GM19438 (cell line): ENCODE data around the gene ZNF428.
A peak's percentile ranks its signal among the peaks of the same experiment; 100 is the strongest.
"Not testable (repeated sequence)": the region's sequence is repeated elsewhere in the genome, so short reads cannot be mapped to it uniquely, and the experiment has no call there.

Experiments used
- ATAC-seq: cut with Tn5 transposase; IDR thresholded peaks from one replicate; pipeline ENCODE4 v1.9.1; 2021; ENCODE audit warnings: low read depth; ENCODE audit not compliant: unreplicated experiment

The ZNF428 gene

GRCh38 chr19:43619262-43620060 lies at the start of gene ZNF428:
Gene ZNF428 (minus strand): TSS chr19:43619629. CDS start chr19:43614304, 5,325 bp downstream.
- ATAC-seq = peak; percentile 76

DNA sequence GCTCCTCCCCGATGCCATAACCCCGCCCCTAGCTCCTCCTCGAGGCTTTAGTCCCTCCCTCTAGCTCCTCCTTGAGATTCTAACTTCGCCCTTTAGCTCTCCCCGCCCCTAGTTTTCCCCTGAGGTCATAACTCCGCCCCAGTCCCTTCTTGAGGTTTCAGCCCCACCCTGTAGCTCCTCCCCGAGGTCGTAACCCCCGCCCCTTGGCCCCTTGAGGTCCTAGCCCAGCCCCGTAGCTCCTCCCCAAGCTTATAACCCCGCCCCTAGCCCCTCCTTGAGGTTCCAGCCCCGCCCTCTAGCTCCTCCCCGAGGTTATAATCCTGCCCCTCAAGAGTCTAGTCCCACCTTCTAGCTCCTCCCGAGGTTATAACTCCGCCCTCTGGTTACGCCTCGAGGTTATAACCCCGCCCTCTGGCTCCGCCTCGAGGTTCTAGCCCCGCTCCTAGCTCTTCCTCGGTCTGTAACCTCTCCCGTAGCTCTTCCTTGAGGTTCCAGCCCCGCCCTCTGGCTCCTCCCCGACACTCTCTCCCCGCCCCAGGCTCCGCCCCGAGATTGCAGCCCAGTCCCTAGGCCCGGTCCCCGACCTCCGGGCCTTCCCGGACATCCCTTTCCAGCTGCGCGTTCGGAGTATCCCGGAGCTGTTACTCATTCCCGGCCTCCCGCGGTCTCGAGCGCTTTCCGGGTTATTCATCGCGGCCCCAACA lies 49.1 kb upstream of the ZNF428 start:
- peak; percentile 93 for ATAC-seq

DNA sequence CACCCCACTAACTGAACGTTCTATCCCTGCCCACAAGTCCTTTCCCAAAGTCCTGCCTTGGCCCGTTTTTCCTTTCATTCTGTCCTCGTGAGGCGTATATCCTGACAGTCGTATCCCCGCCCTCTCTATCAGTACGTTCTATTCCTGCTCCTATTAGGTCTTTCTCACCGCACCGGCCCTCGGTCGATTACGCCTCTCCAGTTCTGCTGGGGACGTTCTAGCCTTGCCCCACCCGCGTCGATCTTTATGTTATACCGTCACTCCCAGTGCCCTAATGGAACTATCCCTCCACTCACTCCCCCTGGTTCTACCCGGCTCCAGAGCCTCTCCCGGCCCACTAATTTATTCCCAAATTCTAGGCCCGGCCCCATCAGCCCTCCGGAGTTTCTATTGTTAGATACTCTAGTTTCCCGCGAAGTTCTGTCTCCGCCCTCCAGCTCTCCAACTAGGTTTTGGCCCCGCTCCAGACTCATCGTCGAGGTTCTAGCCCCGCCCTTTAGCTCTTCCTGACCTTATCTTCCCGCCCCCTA lies 48.5 kb upstream of the ZNF428 start:
- ATAC-seq = no peak

DNA sequence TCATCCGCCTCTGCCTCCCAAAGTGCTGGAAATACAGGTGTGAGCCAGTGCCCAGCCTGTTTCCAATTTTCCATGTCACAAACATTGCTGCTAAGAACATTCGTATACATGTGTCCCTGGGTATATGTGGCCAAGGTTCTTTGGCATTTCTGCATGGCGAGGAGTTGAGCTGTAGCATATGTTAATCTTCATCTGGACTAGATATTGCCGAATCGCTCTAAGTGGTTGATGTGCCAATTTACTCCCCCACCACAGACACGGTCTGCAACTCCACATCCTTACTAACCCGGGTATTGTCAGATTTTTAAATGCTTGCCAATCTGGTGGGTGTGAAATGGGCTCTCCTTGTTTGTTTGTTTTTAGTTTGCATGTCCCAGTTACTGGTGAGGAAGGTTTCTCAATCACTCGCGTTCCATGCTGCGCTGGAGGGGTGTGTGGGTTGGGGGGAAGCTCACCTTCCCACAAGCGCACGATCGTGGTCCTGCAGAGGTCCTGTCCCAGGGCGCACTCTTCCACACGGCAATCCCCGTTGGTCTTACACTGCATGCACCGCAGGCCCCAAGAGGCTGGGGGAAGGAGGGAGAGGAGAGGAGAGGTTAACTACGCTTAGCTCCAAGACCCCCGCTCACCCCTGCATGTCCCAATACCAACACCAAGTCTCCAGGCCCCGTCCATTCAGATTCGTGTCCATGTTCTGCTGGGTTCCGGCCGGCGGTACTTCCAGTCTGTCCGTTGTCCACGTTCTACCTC lies 47.9 kb upstream of the ZNF428 start:
- ATAC-seq = no peak

DNA sequence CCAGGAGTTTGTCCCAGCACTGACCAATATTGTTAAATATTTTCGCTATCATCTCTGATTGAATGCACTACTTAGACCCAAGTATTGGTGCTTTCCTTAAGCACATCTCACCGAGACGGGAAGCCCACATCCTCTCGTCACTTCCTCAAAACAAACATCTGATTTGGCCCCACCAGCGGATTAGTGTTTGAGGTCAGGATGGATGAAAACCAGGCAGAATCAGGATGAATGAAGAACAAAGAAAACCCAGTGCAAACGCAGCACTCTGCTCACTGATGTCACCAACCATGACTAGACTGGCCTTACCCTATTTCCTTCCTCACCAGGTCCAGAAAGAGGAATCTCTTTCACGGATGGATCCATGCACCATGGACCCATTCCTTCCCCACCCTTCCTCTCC lies 44.6 kb upstream of the ZNF428 start:
- ATAC-seq = no peak

DNA sequence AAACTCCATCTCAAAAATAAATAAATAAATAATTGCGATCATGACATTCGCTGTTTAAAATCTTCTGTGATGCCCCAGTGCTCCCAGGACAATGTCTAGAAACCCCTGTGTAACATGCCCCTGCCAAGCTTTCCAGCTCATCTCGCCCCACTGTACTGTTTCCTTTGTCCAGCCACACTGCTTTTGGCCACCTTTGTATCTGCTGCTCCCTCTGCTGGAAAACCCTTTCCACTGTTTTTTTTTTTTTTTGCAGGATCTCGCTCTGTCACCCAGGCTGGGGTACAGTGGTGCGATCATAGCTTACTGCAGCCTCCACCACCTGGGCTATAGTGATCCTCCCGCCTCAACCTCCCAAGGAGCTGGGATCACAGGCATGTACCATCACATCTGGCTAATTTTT lies 43.1 kb upstream of the ZNF428 start:
- ATAC-seq = no peak

- ATAC-seq = no peak
These were observed 41.5 kb upstream of the ZNF428 start for GRCh38 chr19:43660971-43661360.

DNA sequence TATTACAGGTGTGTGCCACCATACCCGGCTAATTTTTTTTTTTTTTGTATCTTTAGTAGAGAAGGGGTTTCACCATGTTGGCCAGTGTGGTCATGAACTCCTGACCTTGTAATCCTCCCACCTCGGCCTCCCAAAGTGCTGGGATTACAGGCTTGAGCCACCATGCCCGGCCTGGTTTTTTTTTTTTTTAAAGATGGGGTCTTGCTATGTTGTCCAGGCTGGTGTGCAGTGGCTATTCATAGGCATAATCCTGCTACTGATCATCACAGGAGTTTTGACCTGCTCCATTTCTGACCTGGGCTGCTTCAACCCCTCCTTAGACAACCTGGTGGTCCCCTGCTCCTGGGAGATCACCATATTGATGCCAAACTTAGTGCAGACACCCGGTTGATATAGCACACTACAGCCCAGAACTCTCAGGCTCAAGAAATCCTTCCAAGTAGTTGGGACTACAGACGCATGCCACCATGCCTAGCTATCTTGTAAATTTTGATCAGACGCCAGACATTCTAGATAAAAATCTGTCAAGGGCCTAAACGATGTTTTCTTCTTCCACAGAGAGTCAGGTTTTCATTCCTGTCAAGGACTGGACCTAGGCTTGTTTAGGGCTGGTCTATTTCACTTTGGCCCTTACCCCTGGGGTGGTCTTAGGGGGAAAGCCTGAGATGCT lies 41.0 kb upstream of the ZNF428 start:
- no peak for ATAC-seq

GRCh38 chr19:43658494-43658893 lies 39.1 kb upstream of the ZNF428 start:
- ATAC-seq = no peak

- no peak for ATAC-seq
These were observed 38.6 kb upstream of the ZNF428 start for GRCh38 chr19:43658001-43658400.

GRCh38 chr19:43656436-43656835 lies 37.0 kb upstream of the ZNF428 start:
- no peak for ATAC-seq

DNA sequence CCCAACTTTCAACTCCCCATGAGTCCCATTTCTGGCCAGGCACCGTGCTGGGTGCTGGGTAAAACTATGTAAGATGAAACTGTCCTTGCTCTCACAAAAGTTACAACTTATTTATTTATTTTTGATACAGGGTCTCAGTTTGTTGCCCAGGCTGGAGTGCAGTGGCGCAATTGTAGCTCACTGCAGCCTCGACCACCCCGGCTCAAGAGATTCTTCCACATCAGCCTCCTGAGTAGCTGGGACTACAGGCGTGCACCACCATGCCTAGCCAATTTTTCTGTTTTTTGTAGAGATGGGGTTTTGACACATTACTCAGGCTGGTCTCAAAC lies 33.1 kb upstream of the ZNF428 start:
- no peak for ATAC-seq

DNA sequence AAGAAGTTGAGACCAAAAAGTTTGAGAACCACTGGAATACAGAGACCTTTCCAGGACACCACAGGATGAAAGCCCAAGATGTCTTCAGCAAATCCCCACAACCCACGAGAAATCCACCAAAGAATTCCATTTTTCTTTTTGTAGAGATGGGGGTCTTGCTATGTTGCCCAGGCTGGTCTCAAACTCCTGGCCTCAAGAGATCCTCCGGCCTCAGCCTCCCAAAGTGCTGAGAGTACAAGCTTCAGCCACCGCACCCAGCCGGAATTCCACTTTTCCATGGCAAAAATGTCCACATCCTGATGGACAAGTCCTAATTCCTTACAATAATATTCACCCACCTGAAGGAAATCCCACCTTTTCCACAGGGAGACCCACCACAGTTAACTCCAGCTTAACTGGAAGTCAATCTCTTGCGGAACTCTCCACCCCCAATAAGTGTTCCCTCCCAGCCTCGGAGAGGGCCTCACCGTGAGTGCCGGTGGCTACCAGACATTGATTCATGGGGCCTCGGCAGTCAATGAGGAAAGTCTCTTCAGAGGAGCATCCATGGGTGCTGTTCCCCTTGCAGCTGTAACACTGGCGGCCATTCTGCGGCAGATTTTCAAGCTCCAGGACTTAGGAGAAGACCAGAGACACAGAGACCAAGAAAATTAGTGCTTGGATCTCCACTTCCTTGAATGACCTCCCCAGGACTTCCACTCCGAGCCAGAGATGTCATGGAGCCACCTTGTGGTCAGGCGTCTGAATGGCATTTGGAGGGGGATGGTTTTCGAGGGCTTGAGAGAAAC lies 32.5 kb upstream of the ZNF428 start:
- no peak for ATAC-seq

DNA sequence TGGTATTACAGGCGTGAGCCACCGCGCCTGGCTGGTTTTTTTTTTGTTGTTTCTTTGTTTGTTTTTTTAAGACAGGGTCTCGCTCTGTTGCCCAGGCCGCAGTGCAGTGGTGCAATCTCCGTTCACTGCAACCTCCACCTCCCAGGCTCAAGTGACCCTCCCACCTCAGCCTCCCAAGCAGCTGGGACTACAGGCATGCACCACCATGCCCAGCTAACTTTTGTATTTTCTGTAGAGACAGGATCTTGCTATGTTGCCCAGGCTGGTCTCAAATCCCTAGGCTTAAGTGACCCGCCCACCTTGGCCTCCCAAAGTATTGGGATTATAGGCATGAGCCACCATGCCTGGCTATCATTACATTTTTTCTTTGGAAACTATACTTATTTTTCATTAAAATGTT lies 30.8 kb upstream of the ZNF428 start:
- ATAC-seq = not testable (repeated sequence)

DNA sequence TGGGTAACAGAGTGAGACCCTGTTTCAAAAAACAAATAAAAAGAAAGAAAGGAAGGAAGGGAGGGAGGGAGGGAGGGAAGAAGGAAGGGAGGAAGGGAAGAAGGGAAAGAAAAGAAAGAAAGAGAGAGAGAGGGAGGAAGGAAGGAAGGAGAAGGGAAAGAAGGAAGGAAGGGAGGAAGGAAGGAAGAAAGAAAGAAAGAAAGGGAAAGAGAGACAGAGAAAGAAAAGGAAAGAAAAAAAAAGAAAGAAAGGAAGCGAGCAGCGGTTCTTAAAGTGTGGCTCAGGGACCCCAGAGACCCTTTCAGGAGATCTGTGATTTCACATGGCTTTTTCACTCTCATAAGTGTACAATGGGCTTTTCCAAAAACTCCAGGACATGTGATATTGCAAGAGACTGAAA lies 30.1 kb upstream of the ZNF428 start:
- no peak for ATAC-seq

DNA sequence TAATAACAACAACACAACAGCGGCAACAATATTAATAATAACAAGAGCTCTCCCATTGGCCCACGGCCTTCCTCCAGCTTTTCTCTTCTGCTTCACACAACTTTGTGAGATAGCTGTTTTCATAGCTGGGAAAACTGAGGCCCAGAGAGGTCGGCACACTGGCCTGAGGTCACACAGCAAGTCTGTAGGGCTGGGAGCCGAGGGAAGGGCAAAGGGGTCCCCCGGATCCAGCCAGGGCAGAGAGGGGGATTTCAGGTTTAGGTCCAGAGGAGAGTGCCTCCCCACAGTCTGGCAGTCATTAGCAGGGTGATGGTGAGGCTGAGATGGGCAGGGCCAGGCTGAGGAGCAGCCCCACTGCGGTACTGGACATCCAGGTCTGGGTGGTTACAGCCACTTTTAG lies 29.2 kb upstream of the ZNF428 start:
- ATAC-seq = no peak

- no peak for ATAC-seq
These were observed 24.8 kb upstream of the ZNF428 start for GRCh38 chr19:43644181-43644580.

DNA sequence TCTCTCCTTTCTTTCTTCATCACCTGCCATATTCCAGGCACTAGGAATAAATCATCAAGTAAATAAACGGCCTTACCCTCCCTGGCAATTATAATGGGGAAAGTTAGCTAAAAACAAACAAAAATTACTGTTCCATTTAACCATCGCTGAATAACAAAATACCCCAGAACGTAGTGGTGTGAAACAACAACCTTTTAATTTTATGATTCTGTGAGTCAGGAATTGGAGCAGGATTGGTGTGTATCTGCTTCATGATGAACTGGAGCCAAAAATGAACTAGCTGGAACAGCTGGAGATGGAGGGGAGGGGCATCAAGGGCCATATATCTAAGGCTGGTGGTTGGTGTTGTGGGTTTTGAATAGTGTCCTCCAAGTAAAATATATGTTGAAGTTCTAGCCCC lies 23.9 kb upstream of the ZNF428 start:
- no peak for ATAC-seq

- ATAC-seq = no peak
These were observed 23.1 kb upstream of the ZNF428 start for GRCh38 chr19:43642531-43642930.

GRCh38 chr19:43641333-43641732 lies 21.9 kb upstream of the ZNF428 start:
- no peak for ATAC-seq
